ENCODE data around the gene AAK1. TPM values are rescaled to one million over a fixed set of nuclear protein-coding genes. Genes with fewer than 3 reads are reported as not detected.

Gene AAK1
- total and polyA plus RNA-seq, 2 of the 13 experiments (the other 11 are each of a cell fraction or from before 2014, with no cell fraction given) = 9.8 to 10.3 TPM

GRCh38 chr2:69625078-69625795 is 18.3 kb downstream of the AAK1 start:
- no peaks in the 10 kb centered on the region for H3K36me3 ChIP-seq (replicated peaks in 1 of 2; ENCODE audit: control insufficient read depth in 1 of 2, insufficient read depth in 2 of 2, low read length in 2 of 2)
- in situ Hi-C loops (cut with HindIII; ENCODE audit: extremely low pct_ligation_motif_present, low pct_unique_long_range_greater_than_20kb) (no loop called here), intact Hi-C loops (cut with micrococcal nuclease; ENCODE audit: unreplicated experiment) (no loop called here)
- H4K20me1 ChIP-seq (ENCODE audit: insufficient read depth, low read length) = no peaks in the 10 kb centered on the region
- TF ChIP-seq FOSL2 (CRISPR knock-in tag; IDR thresholded peaks at IDR 0.05) = peak; percentile 56; the same call in 1 of the 2 replicates
- TF ChIP-seq ARID4A (CRISPR knock-in tag; IDR thresholded peaks at IDR 0.05; ENCODE audit: borderline replicate concordance) = no peak
- H3K4me2 ChIP-seq (ENCODE audit: low read depth, low read length) = no peak overlapping the region
- peak; percentile 36 for DNase-seq (ENCODE audit: low spot score)
- no peak overlapping the region for H3K9ac ChIP-seq (ENCODE audit: insufficient read depth, low read depth, low read length)
- peaks cover 30% of the 10 kb centered on the region for H3K79me2 ChIP-seq (ENCODE audit: insufficient read depth, low read length)
- no peak overlapping the region for H3K4me3 ChIP-seq (replicated peaks in 1 of 3; ENCODE audit: insufficient read depth in 1 of 3, low read depth in 2 of 3, low read length in 3 of 3)
- 87% methylated on average over 7 of the region's 7 CpGs for WGBS (ENCODE audit: low lambda C conversion rate)
- H3K9me3 ChIP-seq (ENCODE audit: low read length) = no peaks in the 10 kb centered on the region
- H3K27ac ChIP-seq (ENCODE audit: extremely low read length, insufficient read depth, low read length) = no peak overlapping the region
- no TSS peak for BruUV-seq (replicated peaks)
- POLR2A ChIA-PET = interaction anchor here (0.5 kb wide), 1 partner anchor 29 kb away, joined by 3 read pairs; no protein-coding TSS in a partner anchor
- ATAC-seq = peak; percentile 69
- H3K27me3 ChIP-seq (ENCODE audit: control insufficient read depth in 1 of 2, insufficient read depth in 2 of 2, low read length in 2 of 2) = no peaks in the 10 kb centered on the region
- no peak for FAIRE-seq
- peaks cover 16% of the 10 kb centered on the region for H3K4me1 ChIP-seq (ENCODE audit: insufficient read depth, low read length)
- no peak overlapping the region for H2AFZ ChIP-seq (ENCODE audit: low read length)
- CTCF ChIA-PET (ENCODE audit: low intra/inter-chr PET ratio, low total read pairs) = no interaction called here

GRCh38 chr2:69624611-69625010 is 18.9 kb downstream of the AAK1 start:
- no peak overlapping the region for H3K4me2 ChIP-seq (ENCODE audit: low read depth, low read length)
- no peak for ATAC-seq
- TF ChIP-seq ZNF264 (CRISPR knock-in tag; IDR thresholded peaks at IDR 0.05) (no peak), ZNF124 (CRISPR knock-in tag; IDR thresholded peaks at IDR 0.05) (no peak), HCFC1 (IDR thresholded peaks at IDR 0.05; ENCODE audit: low read depth, low read length) (no peak), U2AF2 (IDR thresholded peaks at IDR 0.05; ENCODE audit: low read depth, low read length) (no peak), KDM1A (CRISPR knock-in tag; IDR thresholded peaks at IDR 0.05) (no peak)
- WGBS (ENCODE audit: low lambda C conversion rate) = 93% methylated on average over 1 of the region's 1 CpG
- CTCF ChIA-PET (ENCODE audit: low intra/inter-chr PET ratio, low total read pairs) = no interaction called here
- DNase-seq (ENCODE audit: low spot score) = no peak
- in situ Hi-C loops (cut with HindIII; ENCODE audit: extremely low pct_ligation_motif_present, low pct_unique_long_range_greater_than_20kb) = no loop called here
- intact Hi-C loops (cut with micrococcal nuclease; ENCODE audit: unreplicated experiment) = no loop called here
- no peaks in the 10 kb centered on the region for H4K20me1 ChIP-seq (ENCODE audit: insufficient read depth, low read length)
- no peaks in the 10 kb centered on the region for H3K36me3 ChIP-seq (replicated peaks in 1 of 2; ENCODE audit: control insufficient read depth in 1 of 2, insufficient read depth in 2 of 2, low read length in 2 of 2)
- no peak overlapping the region for H3K4me3 ChIP-seq (replicated peaks in 1 of 3; ENCODE audit: insufficient read depth in 1 of 3, low read depth in 2 of 3, low read length in 3 of 3)
- peaks cover 34% of the 10 kb centered on the region for H3K79me2 ChIP-seq (ENCODE audit: insufficient read depth, low read length)
- H2AFZ ChIP-seq (ENCODE audit: low read length) = no peak overlapping the region
- H3K4me1 ChIP-seq (ENCODE audit: insufficient read depth, low read length) = peaks cover 16% of the 10 kb centered on the region
- no peaks in the 10 kb centered on the region for H3K9me3 ChIP-seq (ENCODE audit: low read length)
- H3K9ac ChIP-seq (ENCODE audit: insufficient read depth, low read depth, low read length) = no peak overlapping the region
- H3K27ac ChIP-seq (ENCODE audit: extremely low read length, insufficient read depth, low read length) = no peak overlapping the region
- no peak for FAIRE-seq
- BruUV-seq (replicated peaks) = no TSS peak
- POLR2A ChIA-PET = no interaction called here
- no peaks in the 10 kb centered on the region for H3K27me3 ChIP-seq (ENCODE audit: control insufficient read depth in 1 of 2, insufficient read depth in 2 of 2, low read length in 2 of 2)
